Activated CD4-positive, alpha-beta T cell treated with anti-CD3 and anti-CD28 coated beads, Interleukin-2, amount 10 ng/mL, durations not matched to agents 7 days and 5 days (primary cell): Measurements from ENCODE around the gene FTO. TPM values are rescaled to one million over a fixed set of nuclear protein-coding genes. Genes with fewer than 3 reads are reported as not detected.

Source experiments
- CTCF ChIA-PET: fragments of 350-600 bp; sonication (Branson Sonifier 250); formaldehyde crosslinking; loops from one replicate; lab custom pipeline; 2021; ENCODE audit warnings: antibody characterized with exemption; lab: Charles Lee
- POLR2A ChIA-PET: fragments of 350-600 bp; sonication (Branson Sonifier 250); formaldehyde crosslinking; loops from one replicate; lab custom pipeline; 2021; ENCODE audit warnings: antibody characterized with exemption; lab: Charles Lee
- DNase-seq: peaks from one replicate; pipeline ENCODE4 v3.0.0-alpha.2; 2020
- H3K27ac Mint-ChIP-seq: one replicate; pipeline ENCODE4 v1.8.0; 2021; ENCODE audit warnings: mild to moderate bottlenecking, moderate library complexity, mixed read lengths
- H3K27me3 Mint-ChIP-seq: one replicate; pipeline ENCODE4 v1.8.0; 2021; ENCODE audit warnings: mixed read lengths
- H3K36me3 Mint-ChIP-seq: one replicate; pipeline ENCODE4 v1.8.0; 2021; ENCODE audit warnings: low read depth, mixed read lengths
- H3K4me1 Mint-ChIP-seq: one replicate; pipeline ENCODE4 v1.8.0; 2021; ENCODE audit warnings: mixed read lengths
- H3K4me3 Mint-ChIP-seq: one replicate; pipeline ENCODE4 v1.8.0; 2021; ENCODE audit warnings: mild to moderate bottlenecking, moderate library complexity, mixed read lengths
- H3K9me3 Mint-ChIP-seq: one replicate; pipeline ENCODE4 v1.8.0; 2021; ENCODE audit warnings: mixed read lengths
- total RNA-seq, 2 experiments: library from RNA; stranded (reverse); gene quantifications; one replicate each; pipeline ENCODE4 v1.2.3, GENCODE V29; 2021

FTO gene
- total RNA-seq, 2 experiments from 2014 or later, result 44.2 to 44.3 TPM

- POLR2A ChIA-PET, result no interaction called here
These were observed 322.5 kb downstream of the FTO start for GRCh38 chr16:54026456-54026855.

GRCh38 chr16:54027062-54027461, 323.1 kb downstream of the FTO start:
- no peak overlapping the region for H3K4me3 Mint-ChIP-seq
- H3K36me3 Mint-ChIP-seq, result no peaks in the 10 kb centered on the region
- H3K9me3 Mint-ChIP-seq, result peaks cover 17% of the 10 kb centered on the region
- no peaks in the 10 kb centered on the region for H3K4me1 Mint-ChIP-seq
- ChIA-PET POLR2A (no interaction called here), CTCF (no interaction called here)
- H3K27ac Mint-ChIP-seq, result no peak overlapping the region
- DNase-seq, result no peak
- no peaks in the 10 kb centered on the region for H3K27me3 Mint-ChIP-seq

More at GRCh38 chr16:54026456-54026855, 322.5 kb downstream of the FTO start:
- H3K9me3 Mint-ChIP-seq, result peaks cover 17% of the 10 kb centered on the region
- no peak overlapping the region for H3K27ac Mint-ChIP-seq
- no peaks in the 10 kb centered on the region for H3K27me3 Mint-ChIP-seq
- H3K4me1 Mint-ChIP-seq, result no peaks in the 10 kb centered on the region
- CTCF ChIA-PET, result no interaction called here
- no peaks in the 10 kb centered on the region for H3K36me3 Mint-ChIP-seq
- H3K4me3 Mint-ChIP-seq, result no peak overlapping the region
- no peak for DNase-seq

- DNase-seq, result no peak
- CTCF ChIA-PET, result no interaction called here
These were observed 323.6 kb downstream of the FTO start for GRCh38 chr16:54027558-54027957.

DNA sequence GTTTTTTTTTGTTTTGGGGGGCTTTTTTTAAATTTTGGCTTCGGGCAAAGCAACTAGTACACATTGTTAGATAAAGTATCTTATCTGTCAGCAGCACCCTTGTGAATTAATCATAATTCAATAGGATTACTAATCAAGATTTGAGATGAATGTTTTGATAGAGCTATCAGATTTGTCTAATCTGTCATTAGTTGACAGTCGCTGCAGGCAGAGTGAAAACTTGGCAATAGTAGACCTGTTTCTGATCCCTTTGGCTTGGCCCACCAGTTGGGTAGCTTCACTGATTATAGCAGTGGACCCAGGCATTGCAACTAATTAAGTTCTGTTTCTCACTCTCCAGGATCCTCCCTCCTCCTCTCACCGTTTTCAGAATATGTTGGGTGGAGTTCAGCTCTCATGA, 324.0 kb downstream of the FTO start:
- POLR2A ChIA-PET, result no interaction called here
- no peak overlapping the region for H3K4me3 Mint-ChIP-seq
- H3K4me1 Mint-ChIP-seq, result no peaks in the 10 kb centered on the region

More at GRCh38 chr16:54027558-54027957, 323.6 kb downstream of the FTO start:
- H3K9me3 Mint-ChIP-seq, result peaks cover 17% of the 10 kb centered on the region
- no peak overlapping the region for H3K27ac Mint-ChIP-seq
- no peaks in the 10 kb centered on the region for H3K36me3 Mint-ChIP-seq
- H3K4me1 Mint-ChIP-seq, result no peaks in the 10 kb centered on the region
- H3K27me3 Mint-ChIP-seq, result no peaks in the 10 kb centered on the region
- POLR2A ChIA-PET, result no interaction called here
- no peak overlapping the region for H3K4me3 Mint-ChIP-seq

DNA sequence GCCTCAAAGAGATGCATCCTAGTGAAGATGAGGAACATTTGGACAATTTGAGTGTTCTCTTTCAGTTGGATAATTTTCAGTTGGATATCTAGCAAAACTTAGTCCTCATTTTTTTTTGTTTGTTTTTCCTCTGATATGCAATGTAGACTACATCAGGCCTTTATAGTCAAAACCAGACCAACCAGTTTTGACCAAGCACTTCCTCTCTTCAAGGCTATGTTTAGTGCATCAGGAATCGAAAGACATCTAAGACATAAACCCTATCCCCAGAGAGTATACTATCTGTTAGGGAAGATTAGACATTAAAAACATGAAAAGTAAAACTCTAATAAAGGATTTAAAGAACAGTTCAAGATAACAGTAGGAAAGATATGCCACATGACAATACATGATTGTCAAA, 326.5 kb downstream of the FTO start:
- Mint-ChIP-seq H3K27me3 (no peaks in the 10 kb centered on the region), H3K9me3 (peaks cover 15% of the 10 kb centered on the region), H3K36me3 (no peaks in the 10 kb centered on the region), H3K27ac (no peak overlapping the region), H3K4me3 (no peak overlapping the region), H3K4me1 (no peaks in the 10 kb centered on the region)
- DNase-seq, result no peak
- ChIA-PET CTCF (no interaction called here), POLR2A (no interaction called here)

More for the DNA sequence above, 324.0 kb downstream of the FTO start:
- Mint-ChIP-seq H3K36me3 (no peaks in the 10 kb centered on the region), H3K27ac (no peak overlapping the region), H3K27me3 (no peaks in the 10 kb centered on the region), H3K9me3 (peaks cover 17% of the 10 kb centered on the region)
- no peak for DNase-seq
- CTCF ChIA-PET, result no interaction called here

DNA sequence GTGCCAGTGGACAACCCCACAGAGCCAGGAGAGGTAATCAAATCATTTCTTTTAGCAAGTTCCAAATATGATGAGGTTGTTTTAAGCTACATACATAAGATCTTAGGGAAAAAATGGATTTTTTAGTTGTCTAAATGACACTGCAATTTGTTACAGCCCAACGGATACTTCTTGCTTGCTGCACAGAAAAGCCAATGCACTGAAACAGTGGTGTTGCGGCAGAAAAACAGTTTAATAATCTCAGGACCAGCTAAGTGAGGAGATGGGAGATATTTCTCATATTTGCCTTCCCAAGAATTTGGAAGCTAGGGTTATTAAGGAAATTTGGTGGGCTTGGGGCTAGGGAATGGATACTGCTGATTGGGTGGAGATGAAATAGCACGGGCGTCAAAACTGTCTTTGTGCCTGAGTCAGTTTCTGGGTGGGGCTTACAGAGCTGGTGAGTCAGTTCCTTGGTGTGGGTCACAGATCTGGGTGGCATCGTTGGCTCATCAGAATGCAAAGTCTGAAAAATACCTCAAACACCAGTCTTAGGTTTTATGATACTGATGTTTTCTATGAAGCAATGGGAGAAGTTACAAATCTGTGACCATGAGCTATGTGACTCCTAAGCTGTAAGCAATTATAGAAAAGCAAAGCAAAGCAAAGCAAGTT, 327.3 kb downstream of the FTO start:
- Mint-ChIP-seq H3K27ac (no peak overlapping the region), H3K9me3 (peaks cover 15% of the 10 kb centered on the region), H3K4me3 (no peak overlapping the region), H3K27me3 (no peaks in the 10 kb centered on the region), H3K36me3 (peaks cover 2% of the 10 kb centered on the region), H3K4me1 (no peaks in the 10 kb centered on the region)
- no peak for DNase-seq
- ChIA-PET POLR2A (no interaction called here), CTCF (no interaction called here)

GRCh38 chr16:54033747-54034146, 329.8 kb downstream of the FTO start:
- no peaks in the 10 kb centered on the region for H3K27me3 Mint-ChIP-seq
- CTCF ChIA-PET, result no interaction called here
- no peak overlapping the region for H3K27ac Mint-ChIP-seq
- POLR2A ChIA-PET, result no interaction called here
- no peak overlapping the region for H3K4me3 Mint-ChIP-seq
- H3K4me1 Mint-ChIP-seq, result no peaks in the 10 kb centered on the region
- H3K9me3 Mint-ChIP-seq, result peaks cover 17% of the 10 kb centered on the region
- no peak for DNase-seq
- H3K36me3 Mint-ChIP-seq, result peaks cover 2% of the 10 kb centered on the region

DNA sequence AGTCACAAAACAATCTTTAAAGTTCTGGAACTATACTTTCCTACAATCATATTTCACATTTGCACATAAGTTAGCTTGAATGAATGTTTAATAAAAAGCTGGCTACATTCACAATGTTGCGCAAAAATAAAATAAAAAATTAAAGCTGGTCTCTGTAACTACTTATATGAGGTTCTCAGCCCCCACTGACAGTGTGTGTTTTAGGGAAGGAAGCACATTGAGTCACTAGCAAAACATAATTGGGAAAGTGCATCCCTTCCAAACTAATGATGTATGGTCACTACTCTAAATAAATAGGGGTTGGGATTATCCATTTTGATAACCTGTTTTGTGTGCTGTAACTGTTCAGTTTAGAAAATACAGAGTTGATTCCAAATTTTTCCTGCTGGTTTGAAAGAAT, 330.7 kb downstream of the FTO start:
- Mint-ChIP-seq H3K36me3 (peaks cover 2% of the 10 kb centered on the region), H3K4me1 (no peaks in the 10 kb centered on the region), H3K4me3 (no peak overlapping the region), H3K27ac (no peak overlapping the region), H3K9me3 (peaks cover 17% of the 10 kb centered on the region), H3K27me3 (no peaks in the 10 kb centered on the region)
- POLR2A ChIA-PET, result no interaction called here
- CTCF ChIA-PET, result no interaction called here
- no peak for DNase-seq

- peaks cover 4% of the 10 kb centered on the region for H3K36me3 Mint-ChIP-seq
- no peak for DNase-seq
- H3K4me3 Mint-ChIP-seq, result no peak overlapping the region
- peaks cover 15% of the 10 kb centered on the region for H3K9me3 Mint-ChIP-seq
- ChIA-PET POLR2A (no interaction called here), CTCF (no interaction called here)
- no peak overlapping the region for H3K27ac Mint-ChIP-seq
- H3K4me1 Mint-ChIP-seq, result no peaks in the 10 kb centered on the region
- no peaks in the 10 kb centered on the region for H3K27me3 Mint-ChIP-seq
These were observed 336.5 kb downstream of the FTO start for GRCh38 chr16:54040480-54040879.

DNA sequence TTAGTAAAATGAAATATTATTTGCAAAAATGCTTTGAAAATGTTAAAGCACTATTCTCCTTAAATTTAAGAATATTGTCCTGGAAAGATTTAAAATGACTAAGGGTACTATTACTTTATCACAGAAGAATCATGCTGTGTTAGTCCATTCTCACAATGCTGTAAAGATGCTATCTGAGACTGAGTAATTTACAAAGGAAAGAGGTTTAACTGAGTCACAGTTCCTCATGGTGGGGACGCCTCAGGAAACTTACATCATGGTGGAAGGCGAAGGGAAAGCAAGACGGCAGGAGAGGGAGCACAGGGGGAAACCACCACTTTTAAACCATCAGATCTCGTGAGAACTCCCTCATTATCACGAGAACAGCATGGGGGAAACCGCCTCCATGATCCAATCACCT, 337.0 kb downstream of the FTO start:
- POLR2A ChIA-PET, result no interaction called here
- no peak for DNase-seq
- no peak overlapping the region for H3K27ac Mint-ChIP-seq
- peaks cover 15% of the 10 kb centered on the region for H3K9me3 Mint-ChIP-seq
- peaks cover 2% of the 10 kb centered on the region for H3K36me3 Mint-ChIP-seq
- CTCF ChIA-PET, result no interaction called here
- H3K4me1 Mint-ChIP-seq, result no peaks in the 10 kb centered on the region
- no peaks in the 10 kb centered on the region for H3K27me3 Mint-ChIP-seq
- no peak overlapping the region for H3K4me3 Mint-ChIP-seq

DNA sequence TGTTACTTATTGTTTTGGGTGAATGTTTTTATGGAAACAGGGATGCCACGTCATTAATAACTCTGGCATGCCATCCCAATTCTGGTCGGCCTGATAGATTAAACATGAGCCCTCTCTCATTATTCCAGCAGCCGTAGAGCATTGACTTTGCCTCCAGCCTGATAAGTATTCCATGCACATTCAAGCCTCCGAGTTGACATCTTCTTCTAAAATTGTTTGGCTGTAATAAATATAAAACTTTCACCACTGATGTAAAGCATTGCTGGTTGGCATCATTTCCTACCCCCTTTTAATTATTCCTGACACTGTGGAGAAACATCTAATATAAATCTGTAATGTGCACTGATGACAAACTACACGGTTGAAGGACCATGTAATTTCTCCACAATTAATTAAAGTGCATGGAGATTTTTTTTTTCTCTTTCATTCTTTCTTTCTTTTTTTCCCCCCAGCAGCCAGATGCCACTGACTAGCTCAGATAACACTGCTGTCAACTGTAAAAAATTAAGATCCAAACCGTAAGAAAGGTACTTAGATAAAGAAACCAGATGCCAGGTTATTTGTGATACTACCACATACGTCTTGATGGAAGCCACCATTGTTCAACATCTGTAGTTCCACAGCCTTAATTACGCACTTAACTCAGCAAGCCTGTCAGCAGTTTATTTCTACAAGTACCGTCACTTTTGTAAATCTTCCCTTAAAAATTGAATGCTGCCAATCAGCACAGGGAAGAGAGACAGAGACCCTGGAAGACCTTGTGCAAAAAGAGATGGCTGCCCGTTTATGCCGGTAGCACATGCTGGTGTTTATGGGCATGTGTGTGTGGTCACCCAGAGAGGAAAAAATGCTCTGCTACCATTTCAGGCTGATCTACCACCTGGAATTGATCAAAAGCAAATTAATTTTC, 344.9 kb downstream of the FTO start:
- Mint-ChIP-seq H3K27me3 (no peaks in the 10 kb centered on the region), H3K4me3 (no peak overlapping the region), H3K36me3 (no peaks in the 10 kb centered on the region), H3K27ac (no peak overlapping the region), H3K4me1 (no peaks in the 10 kb centered on the region), H3K9me3 (no peaks in the 10 kb centered on the region)
- POLR2A ChIA-PET, result no interaction called here
- DNase-seq, result no peak
- CTCF ChIA-PET, result no interaction called here

DNA sequence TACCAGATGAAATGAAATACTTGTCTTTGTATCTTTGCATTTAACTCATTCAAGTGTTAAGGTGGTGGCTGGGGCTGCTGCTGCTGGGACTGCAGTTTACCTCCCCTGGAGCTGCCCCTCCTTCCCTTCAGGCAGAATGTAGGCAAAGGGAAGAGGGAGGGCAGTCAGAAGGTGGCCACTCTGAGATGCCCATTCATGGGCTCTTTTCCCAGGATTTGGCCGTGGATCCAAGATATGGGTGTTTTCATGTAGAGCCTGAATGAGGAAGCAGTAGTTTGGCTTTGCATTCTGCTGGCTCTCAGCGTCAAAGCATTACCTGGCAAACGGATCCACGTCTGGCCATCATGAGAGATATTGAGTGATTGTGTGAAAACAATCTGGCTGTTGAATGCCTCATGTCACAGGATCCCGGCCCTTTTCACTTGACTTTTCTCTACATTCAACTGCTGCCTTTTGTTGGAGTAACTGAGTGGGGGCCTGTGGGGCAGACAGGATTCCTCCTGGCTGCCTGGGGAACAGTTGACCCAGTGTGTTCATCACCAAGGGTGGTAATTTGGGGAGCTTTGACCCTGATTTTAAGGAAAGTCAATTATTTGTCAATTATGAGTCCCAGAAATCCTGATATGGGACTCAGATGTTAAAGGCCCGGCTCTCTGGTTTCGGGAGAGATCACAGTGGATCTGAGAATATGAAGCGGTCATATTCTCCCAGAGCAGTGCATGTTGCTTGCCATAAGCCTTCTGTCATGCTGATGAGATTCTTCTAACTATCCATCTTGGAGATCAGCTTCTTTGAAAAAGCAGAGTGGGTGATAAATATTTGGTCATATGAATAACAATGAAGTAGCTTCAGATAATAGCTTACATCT, 345.9 kb downstream of the FTO start:
- ChIA-PET CTCF (no interaction called here), POLR2A (no interaction called here)

More for the DNA sequence above, 345.9 kb downstream of the FTO start:
- H3K27ac Mint-ChIP-seq, result no peak overlapping the region
- no peak for DNase-seq
- H3K36me3 Mint-ChIP-seq, result no peaks in the 10 kb centered on the region
- H3K27me3 Mint-ChIP-seq, result no peaks in the 10 kb centered on the region
- H3K4me3 Mint-ChIP-seq, result no peak overlapping the region
- H3K9me3 Mint-ChIP-seq, result no peaks in the 10 kb centered on the region
- no peaks in the 10 kb centered on the region for H3K4me1 Mint-ChIP-seq
